NCI-H128 (cell line): Measurements from ENCODE around the gene PTGER2.

Experiments
- DNase-seq: peaks from one replicate; lab custom pipeline; 2025; ENCODE audit not compliant: unreplicated experiment; lab: John Stamatoyannopoulos, UW

Gene PTGER2

GRCh38 chr14:52336241-52336640 lies 22.1 kb downstream of the PTGER2 start:
- DNase-seq = no peak

GRCh38 chr14:52338051-52338681 lies 24.1 kb downstream of the PTGER2 start:
- DNase-seq = no peak

- DNase-seq = no peak
Measured at GRCh38 chr14:52339262-52339661, 25.1 kb downstream of the PTGER2 start.

- no peak for DNase-seq
Measured at GRCh38 chr14:52342849-52343596, 28.9 kb downstream of the PTGER2 start.

- DNase-seq = no peak
Measured at GRCh38 chr14:52346778-52347177, 32.7 kb downstream of the PTGER2 start.

- DNase-seq = no peak
Measured at GRCh38 chr14:52348279-52348678, 34.2 kb downstream of the PTGER2 start.

GRCh38 chr14:52348776-52349175 lies 34.7 kb downstream of the PTGER2 start:
- DNase-seq = no peak

- DNase-seq = no peak
Measured at GRCh38 chr14:52349731-52350130, 35.6 kb downstream of the PTGER2 start.

GRCh38 chr14:52350445-52350844 lies 36.3 kb downstream of the PTGER2 start:
- DNase-seq = no peak

GRCh38 chr14:52351233-52352060 lies 37.3 kb downstream of the PTGER2 start:
- no peak for DNase-seq

GRCh38 chr14:52352061-52352491 lies 38.0 kb downstream of the PTGER2 start:
- no peak for DNase-seq

- DNase-seq = no peak
Measured at GRCh38 chr14:52352569-52352968, 38.5 kb downstream of the PTGER2 start.

GRCh38 chr14:52354242-52354641 lies 40.1 kb downstream of the PTGER2 start:
- no peak for DNase-seq

- no peak for DNase-seq
Measured at GRCh38 chr14:52355016-52355431, 40.9 kb downstream of the PTGER2 start.

GRCh38 chr14:52355526-52355925 lies 41.4 kb downstream of the PTGER2 start:
- DNase-seq = no peak

- DNase-seq = no peak
Measured at GRCh38 chr14:52356025-52356424, 41.9 kb downstream of the PTGER2 start.

- no peak for DNase-seq
Measured at GRCh38 chr14:52360831-52361230, 46.7 kb downstream of the PTGER2 start.

GRCh38 chr14:52363041-52363704 lies 49.1 kb downstream of the PTGER2 start:
- no peak for DNase-seq

GRCh38 chr14:52363961-52364360 lies 49.8 kb downstream of the PTGER2 start:
- no peak for DNase-seq

GRCh38 chr14:52365071-52365470 lies 51.0 kb downstream of the PTGER2 start:
- DNase-seq = no peak

GRCh38 chr14:52366796-52367315 lies 52.7 kb downstream of the PTGER2 start:
- no peak for DNase-seq
